HG03060 (cell line): ENCODE data around the gene ADAM15.

Source experiments
- ATAC-seq: cut with Tn5 transposase; IDR thresholded peaks from one replicate; pipeline ENCODE4 v1.9.1; 2021; ENCODE audit warnings: low read depth, moderate number of reproducible peaks; ENCODE audit not compliant: unreplicated experiment

ADAM15 gene

GRCh38 chr1:155070158-155070621 lies 19.1 kb downstream of the ADAM15 start:
- no peak for ATAC-seq

GRCh38 chr1:155070721-155071569 lies 19.8 kb downstream of the ADAM15 start:
- no peak for ATAC-seq

GRCh38 chr1:155071701-155072100 lies 20.6 kb downstream of the ADAM15 start:
- no peak for ATAC-seq

GRCh38 chr1:155072531-155073289 lies 21.6 kb downstream of the ADAM15 start:
- no peak for ATAC-seq

- no peak for ATAC-seq
Measured at GRCh38 chr1:155073377-155074242, 22.5 kb downstream of the ADAM15 start.

GRCh38 chr1:155075535-155075934 lies 24.4 kb downstream of the ADAM15 start:
- ATAC-seq, result no peak

GRCh38 chr1:155076371-155076770 lies 25.3 kb downstream of the ADAM15 start:
- no peak for ATAC-seq

GRCh38 chr1:155077346-155077745 lies 26.2 kb downstream of the ADAM15 start:
- ATAC-seq, result no peak

GRCh38 chr1:155077758-155078445 lies 26.8 kb downstream of the ADAM15 start:
- no peak for ATAC-seq

GRCh38 chr1:155078469-155079209 lies 27.5 kb downstream of the ADAM15 start, which contains the start of gene EFNA3:
Gene EFNA3, plus strand, starts transcription at chr1:155078837. Its CDS starts 105 bp downstream, at chr1:155078942.
- no peak for ATAC-seq

GRCh38 chr1:155079210-155079486 lies 28.0 kb downstream of the ADAM15 start:
- no peak for ATAC-seq

GRCh38 chr1:155079487-155080311 lies 28.6 kb downstream of the ADAM15 start:
- ATAC-seq, result no peak

- ATAC-seq, result no peak
Measured at GRCh38 chr1:155080312-155081228, 29.5 kb downstream of the ADAM15 start.

GRCh38 chr1:155081472-155082300 lies 30.6 kb downstream of the ADAM15 start:
- ATAC-seq, result no peak

- ATAC-seq, result no peak
Measured at GRCh38 chr1:155082301-155083051, 31.4 kb downstream of the ADAM15 start.

- no peak for ATAC-seq
Measured at GRCh38 chr1:155083052-155083541, 32.0 kb downstream of the ADAM15 start.
